HG02981 (cell line): ENCODE data around the gene MRPL34.

ENCODE experiments used
- ATAC-seq: cut with Tn5 transposase; IDR thresholded peaks from one replicate; pipeline ENCODE4 v1.9.1; 2021; ENCODE audit warnings: mild to moderate bottlenecking, moderate library complexity; ENCODE audit not compliant: unreplicated experiment

The MRPL34 gene

DNA sequence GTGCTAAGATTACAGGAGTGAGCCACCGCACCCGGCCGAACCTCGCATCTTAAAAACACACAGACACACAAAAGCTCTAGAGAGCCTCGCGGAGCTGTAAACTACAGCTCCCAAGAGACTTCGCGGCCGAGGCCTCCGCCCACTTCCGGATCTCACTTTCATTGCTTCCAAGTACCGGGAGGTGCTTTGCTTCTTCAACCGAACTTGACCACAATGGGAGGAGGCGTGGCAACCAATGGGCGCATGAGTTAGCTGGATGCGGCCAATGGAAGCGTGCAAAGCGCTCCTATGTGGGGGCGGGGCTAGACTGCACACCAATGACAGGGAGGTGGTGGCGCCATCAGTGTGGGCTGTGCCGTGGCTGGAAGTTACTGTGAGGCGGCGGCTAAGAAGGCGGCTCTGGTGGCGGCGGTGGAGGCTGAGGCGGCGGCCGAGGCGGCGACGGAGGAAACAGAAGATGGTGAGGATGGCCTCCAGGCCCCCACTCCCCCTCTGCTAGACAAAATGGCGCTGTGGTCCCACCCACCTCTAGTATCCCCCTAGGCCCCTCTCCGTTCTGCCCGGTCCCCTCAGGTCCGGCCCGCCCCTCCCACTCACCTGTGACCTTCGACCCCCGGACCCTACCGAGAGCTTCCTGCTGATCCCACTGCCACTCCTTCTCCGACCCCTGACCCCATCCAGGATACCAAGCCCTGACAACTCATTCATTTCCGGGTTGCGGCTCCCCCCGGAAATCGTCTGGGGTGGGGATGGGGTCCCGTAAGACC is 3.7 kb downstream of the MRPL34 start, which contains the start of gene DDA1:
Gene DDA1, plus strand, starts transcription at position 366 of the 767 bp plus-strand sequence. Its CDS starts 92 bp downstream, at position 458.
- peak; percentile 53 for ATAC-seq

- no peak for ATAC-seq
Measured at GRCh38 chr19:17309965-17310461, 4.3 kb downstream of the MRPL34 start.

GRCh38 chr19:17311455-17312188 is 6.0 kb downstream of the MRPL34 start:
- no peak for ATAC-seq

GRCh38 chr19:17312189-17313113 is 6.8 kb downstream of the MRPL34 start:
- no peak for ATAC-seq

DNA sequence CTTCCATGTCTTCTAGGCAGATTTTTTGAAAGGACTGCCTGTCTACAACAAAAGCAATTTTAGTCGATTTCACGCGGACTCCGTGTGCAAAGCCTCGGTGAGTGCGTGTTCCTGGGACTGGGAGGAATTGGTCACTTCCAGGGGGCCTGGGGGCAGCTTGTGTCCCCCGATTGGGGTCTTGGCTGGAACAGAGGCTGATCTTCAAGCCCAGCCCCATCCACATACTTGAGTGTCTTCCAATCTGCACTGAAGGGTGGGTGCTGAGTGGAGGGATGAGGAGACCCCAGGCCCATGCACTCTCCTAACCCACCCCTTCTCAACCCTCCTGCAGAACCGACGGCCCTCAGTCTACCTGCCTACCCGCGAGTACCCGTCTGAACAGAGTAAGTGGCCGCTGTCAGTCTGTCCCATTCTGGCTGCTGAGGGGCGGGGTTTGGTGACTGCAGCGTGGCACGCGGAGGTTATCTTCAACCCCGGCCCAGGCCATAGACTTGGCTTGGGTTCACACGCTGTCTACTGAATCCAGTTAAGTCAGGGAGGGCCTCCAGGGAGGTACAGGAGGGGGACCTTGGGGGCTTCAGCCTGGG is 8.4 kb downstream of the MRPL34 start:
- ATAC-seq, result no peak

- no peak for ATAC-seq
Measured at GRCh38 chr19:17318966-17319365, 13.3 kb downstream of the MRPL34 start.

DNA sequence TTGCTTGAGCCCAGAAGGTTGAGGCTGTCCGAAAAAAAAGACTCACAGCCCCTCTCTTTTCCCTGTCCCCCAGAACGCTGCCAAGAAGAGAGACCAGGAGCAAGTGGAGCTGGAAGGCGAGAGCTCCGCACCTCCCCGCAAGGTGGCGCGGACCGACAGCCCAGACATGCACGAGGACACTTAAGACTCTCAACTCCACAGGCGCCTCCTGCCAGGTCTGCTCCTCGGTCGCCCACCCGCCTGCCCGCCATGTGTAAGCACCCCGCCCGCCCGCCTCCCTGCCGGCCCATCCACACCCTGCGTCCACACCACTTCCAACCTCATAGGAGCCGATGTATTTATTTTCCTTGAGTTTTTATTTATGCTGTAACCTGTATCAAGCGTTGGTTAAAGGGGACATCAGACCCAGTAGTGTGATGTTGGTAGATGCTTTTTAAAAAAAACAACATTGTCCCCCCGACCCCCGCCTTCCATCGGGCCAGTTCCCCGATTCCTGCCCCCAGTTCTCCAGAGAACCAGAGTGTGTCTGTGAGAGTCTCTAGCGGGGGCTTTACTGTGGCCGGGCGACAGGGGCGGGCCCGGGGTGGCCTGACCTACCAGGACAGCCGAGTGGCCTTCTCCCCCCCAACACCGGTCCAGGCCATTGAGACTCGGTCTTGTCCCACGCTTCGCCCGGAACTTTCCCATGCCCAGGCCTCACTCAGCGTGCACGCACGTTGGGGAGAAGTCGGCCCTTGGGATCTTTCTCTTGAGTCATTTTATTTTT is 14.0 kb downstream of the MRPL34 start:
- ATAC-seq, result no peak

DNA sequence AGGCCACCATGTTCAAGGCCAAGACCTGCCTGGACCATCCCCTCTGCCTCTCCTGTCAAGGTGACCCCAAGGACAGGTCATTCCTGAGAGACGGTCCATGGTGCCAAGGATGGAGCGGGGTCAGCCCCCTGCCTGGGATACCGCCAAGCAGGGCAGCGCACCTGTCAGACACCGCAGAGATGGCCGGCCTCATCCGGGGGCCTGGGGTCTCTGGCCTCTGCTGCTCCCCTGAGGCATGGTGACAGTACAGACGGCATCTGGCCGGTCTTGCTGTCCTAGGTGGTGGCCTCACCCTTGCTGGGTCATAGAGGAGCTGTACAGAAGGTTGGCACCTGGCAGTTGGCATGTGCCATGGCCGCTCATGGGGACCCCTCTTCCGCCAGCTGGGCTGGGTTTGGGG is 14.8 kb downstream of the MRPL34 start:
- no peak for ATAC-seq

DNA sequence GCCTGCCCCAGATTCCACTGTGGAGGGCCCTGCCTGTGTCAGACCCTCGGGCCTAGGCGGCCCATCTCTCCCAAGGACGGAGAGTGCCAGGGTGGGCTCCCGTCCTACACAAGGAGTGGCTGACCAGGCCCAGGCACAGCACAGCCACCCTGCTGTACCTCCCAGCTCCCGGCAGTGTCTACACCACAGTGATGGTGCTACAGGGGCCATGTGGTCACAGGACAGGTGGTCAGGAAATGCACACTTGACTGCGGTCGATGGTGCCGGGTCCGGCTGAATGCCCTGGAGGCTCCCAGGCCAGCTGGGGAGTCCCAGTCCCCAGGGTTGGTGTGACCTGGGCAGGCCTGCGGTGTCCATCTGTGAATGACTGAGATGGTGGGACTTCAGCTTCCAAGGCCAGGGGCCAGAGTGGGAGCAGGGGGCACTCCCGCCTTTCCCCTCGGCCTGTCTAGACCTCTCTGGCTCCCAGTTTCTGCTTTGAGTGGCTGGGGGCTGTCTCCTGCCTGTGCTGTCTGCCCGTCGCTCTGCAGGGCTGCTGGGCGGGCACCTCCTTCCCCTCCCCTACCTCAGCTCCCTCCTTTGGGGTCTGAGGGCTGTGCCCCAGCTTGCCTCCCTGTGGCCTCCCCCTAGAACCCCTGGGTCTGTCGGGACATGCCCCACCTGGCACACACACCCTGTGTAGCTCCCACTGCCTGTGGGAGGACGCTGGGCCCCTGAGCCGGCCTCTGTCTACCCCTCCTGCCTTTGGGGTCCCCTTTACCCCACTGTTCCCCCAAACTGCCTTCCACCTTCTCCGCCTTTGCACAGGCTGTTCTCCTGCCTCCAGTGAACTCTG is 16.2 kb downstream of the MRPL34 start:
- no peak for ATAC-seq

DNA sequence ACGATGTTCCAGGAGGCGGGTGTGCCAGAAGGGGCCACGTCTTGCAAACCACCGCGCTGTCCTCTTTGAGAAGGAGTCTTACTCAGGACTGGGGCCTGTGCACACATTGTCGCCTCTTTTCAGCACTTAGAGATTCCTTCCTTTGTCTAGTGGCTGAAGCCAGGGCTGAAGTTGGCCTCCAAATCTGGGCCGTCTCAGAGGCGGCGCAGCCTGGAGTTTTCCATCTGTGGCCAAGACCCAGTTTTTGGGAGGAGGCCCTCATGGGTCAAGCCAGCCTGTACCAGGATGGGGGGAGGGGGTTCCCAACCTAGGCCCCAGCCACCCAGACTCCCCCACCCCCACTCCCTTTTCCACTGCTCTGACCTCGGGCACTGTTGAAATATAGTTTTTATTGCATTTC is 17.2 kb downstream of the MRPL34 start:
- no peak for ATAC-seq

GRCh38 chr19:17323300-17323963 is 17.8 kb downstream of the MRPL34 start:
- no peak for ATAC-seq

- no peak for ATAC-seq
Measured at GRCh38 chr19:17323964-17324332, 18.3 kb downstream of the MRPL34 start.

GRCh38 chr19:17324357-17325114 is 18.9 kb downstream of the MRPL34 start:
- no peak for ATAC-seq

- ATAC-seq, result no peak
Measured at GRCh38 chr19:17325133-17325532, 19.5 kb downstream of the MRPL34 start.

DNA sequence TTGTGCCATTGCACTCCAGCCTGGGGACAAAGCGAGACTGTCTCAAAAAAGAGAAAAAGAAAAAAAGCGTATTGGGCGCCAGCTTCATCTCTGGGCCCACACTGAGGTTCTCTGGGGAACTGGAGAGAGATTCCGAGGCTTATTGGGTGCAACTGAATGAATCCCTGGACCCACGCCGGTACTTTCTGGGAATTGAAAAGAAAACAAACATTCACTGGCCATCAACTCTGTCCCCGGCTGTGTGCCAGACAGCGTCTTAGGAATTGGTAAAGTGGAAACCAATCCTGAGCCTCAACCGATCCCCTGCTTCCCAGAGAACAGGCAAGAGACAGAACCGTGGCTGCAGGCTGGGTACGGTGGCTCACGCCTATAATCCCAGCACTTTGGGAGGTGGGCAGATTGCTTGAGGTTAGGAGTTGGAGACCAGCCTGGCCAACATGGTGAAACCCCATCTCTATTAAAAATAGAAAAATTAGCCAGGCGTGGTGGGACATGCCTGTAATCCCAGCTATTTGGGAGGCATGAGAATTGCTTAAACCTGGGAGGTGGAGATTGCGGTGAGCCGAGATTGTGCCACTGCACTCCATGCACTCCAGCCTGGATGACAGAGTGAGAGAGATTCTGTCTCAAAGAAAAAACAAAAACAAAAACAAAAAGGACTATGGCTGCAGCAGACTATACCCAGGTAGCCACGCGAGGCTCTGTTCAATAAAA is 20.4 kb downstream of the MRPL34 start:
- no peak for ATAC-seq

DNA sequence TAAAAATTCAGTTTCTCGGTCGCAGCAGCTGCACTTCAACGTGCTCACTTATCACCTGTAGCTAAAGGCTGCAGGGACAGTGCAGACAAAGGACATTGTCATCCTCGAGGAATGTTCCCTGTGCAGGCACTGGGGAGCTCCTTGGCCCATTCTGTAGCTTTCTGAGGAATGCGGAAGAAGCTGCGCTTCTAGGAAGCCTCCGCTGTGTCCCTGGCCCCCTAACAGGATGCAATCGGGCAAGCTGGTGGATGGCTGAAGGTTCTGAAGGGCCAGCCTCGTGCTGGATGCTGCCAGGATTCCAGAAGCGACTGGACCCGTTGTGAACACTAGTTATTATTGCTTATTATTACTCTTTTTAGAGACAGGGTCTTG is 20.9 kb downstream of the MRPL34 start:
- no peak for ATAC-seq

GRCh38 chr19:17327068-17327653 is 21.5 kb downstream of the MRPL34 start:
- no peak for ATAC-seq
